Right cardiac atrium (tissue), 5 donors: ENCODE data around the gene SLC25A22. TPM values are rescaled to one million over a fixed set of nuclear protein-coding genes. Genes with fewer than 3 reads are reported as not detected.

Source experiments
- ATAC-seq, 2 donors: fragments of 200-7000 bp; cut with Tn5 transposase; one replicate each; pipeline versions ENCODE4 v1.8.0 to v1.9.1; 2020; ENCODE audit warnings: moderate library complexity in 2 of 2, mild to moderate bottlenecking in 1 of 2
- DNase-seq, 3 donors: peaks; one replicate each; pipeline ENCODE4 v3.0.0-alpha.2; 2020
- H3K27ac ChIP-seq: one replicate; pipeline ENCODE4 v1.5.1; 2013; ENCODE audit warnings: mild to moderate bottlenecking, low read length, control low read depth, moderate library complexity
- H3K27me3 ChIP-seq: one replicate; pipeline ENCODE4 v1.6.1; 2013; ENCODE audit not compliant: control insufficient read depth, insufficient read depth
- H3K4me1 ChIP-seq: one replicate; pipeline ENCODE4 v1.6.1; 2013; ENCODE audit warnings: low read length; ENCODE audit not compliant: control insufficient read depth, insufficient read depth
- H3K4me3 ChIP-seq: one replicate; pipeline ENCODE4 v1.5.1; 2013; ENCODE audit warnings: low read length, control low read depth
- H3K9me3 ChIP-seq: one replicate; pipeline ENCODE4 v1.6.1; 2013; ENCODE audit warnings: low read length; ENCODE audit not compliant: control insufficient read depth
- WGBS: extraction: QIAGEN DNeasy Blood & Tissue Kit; methylation state at CpG from one replicate; pipeline ENCODE4 v1.1.7; 2013; 5-methylcytosine and 5-hydroxymethylcytosine counted together
- intact Hi-C, 4 donors: fragments of 100-400 bp; cut with DNase I; formaldehyde crosslinking; loops; one replicate each; pipeline versions ENCODE4 v1.11.0 to v1.14.0; 2022 to 2023
- polyA plus RNA-seq: library from polyadenylated mRNA; stranded (reverse); fragments of 200-250 nt; gene quantifications from one replicate; pipeline ENCODE4 v1.2.3, GENCODE V29; 2013
- total RNA-seq, 4 donors: library from RNA; stranded (reverse); fragmentation: NEBNext Ultra II Directional; extraction: Animal tissue kit (Norgen Biotek cat#: 25700); gene quantifications; one replicate each; pipeline ENCODE4 v1.2.1, GENCODE V29; 2021
- donor health status: healthy with polysubstance abuse.
- donor health status: DM: no; HTN: yes; CAD: no.
- donor health status: DM: no; HTN: no; CAD: no.
- donor health status: DM: no; HTN: yes; CAD: no; lungs with severe emphysema.
- donor health status: DM: yes; HTN: yes; CAD: no.

Gene SLC25A22
- total and polyA plus RNA-seq, 5 donors = 3.8 to 9.0 (median 6.1) TPM

DNA sequence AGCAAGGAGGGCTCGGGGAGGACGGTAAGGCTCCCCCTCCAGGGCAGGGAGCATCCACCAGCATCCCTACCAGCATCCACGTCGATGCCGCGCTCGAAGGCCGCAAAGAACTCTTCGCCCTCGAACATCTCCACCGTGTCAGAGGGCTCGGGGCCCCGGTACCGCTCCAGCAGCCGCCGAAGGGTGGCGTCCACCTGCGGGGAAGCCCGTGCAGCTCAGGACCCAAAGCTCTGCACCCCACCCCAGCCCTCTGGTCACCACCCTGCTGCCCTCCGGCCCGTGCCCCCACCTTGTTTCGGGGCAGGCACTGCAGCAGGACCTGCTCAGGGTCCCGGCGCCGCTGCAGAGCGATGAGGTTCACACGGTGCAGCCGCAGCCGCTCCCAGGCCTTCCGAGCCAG is 2.4 kb upstream of the SLC25A22 start:
- whole genome bisulfite sequencing = 93% methylated on average over 30 of the region's 30 CpGs
- DNase-seq (peak in 1 of 3 donors; percentile 61), ATAC-seq (no peak)
- intact Hi-C loops = no loop called here
- H3K27ac ChIP-seq = no peak overlapping the region
- no peaks in the 10 kb centered on the region for H3K27me3 ChIP-seq
- no peak overlapping the region for H3K4me3 ChIP-seq
- peaks cover 8% of the 10 kb centered on the region for H3K4me1 ChIP-seq
- no peaks in the 10 kb centered on the region for H3K9me3 ChIP-seq

DNA sequence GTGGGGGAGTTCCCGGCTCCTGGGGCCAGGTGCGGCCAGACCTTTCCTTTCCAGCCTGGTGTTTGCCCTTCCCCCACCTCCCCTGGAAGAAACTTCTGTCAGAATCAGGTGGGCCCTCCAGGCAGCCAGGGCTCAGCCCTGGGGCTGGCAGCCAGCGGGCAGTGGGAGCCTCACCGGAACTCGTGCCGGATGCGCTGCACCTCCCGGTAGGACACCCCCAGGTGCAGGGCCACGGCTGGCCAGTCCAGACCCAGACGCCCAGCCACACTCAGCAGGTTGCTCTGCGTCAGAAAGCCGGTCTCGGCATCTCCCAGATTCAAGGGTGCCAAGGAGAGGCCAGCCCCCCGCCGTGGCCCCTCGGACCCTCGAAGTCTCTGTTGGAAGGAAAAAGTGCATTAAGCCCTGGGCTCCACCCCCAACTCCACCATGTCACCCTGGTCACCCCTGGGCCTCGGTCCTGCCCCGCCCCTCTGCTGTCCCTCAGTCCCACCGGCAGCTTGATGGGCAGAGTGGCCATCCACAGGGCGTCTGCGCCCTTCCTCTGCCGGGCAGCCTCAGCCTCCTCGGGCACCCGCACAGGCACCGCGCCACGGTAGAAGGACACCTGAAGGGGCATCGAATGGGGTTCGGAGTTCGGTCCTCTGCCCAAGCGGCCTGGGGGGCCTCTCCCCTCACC is 1.7 kb upstream of the SLC25A22 start:
- peak in 2 of 3 donors; percentile 61 to 67 for DNase-seq

DNA sequence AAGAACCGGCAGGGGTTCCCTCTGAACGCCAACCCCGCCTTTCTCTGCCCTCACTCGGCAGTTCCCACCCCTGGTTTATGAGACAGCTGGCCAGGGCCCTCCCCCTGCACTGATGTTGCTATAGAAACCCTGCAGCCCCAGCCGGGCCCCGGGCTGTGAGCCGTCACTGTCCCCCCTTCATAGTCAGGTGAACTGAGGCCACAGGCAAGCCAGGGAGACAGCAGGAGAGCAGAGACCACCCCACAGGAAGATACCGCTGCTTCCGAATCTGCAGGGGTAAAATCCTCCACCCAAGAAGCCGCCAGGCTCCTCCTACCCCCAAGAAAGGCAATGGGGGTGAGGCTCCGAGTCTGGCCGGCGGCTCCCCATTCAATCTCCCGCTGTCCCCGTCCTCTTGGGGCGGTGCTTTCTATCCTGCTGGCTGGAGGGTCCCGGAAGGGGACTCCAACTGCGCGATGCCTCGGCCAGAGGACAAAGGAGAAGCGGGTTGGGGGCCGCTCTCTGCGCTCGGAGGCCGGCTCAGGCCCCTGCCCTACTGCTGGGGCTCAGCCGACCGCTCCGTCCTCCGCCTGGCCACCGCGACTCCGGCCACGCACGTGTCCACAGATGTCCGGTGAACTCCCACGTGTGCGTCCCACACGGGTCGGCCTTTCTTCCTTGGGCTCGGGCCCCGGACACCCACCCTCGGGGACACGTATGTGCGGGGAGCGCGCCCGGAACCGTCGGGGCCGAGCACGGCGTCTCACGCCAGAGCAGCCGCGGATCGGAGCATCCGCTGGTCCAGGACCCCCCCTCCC is 587 bp downstream of the SLC25A22 start:
- DNase-seq (peak; percentile 75 to 89 (median 87)), ATAC-seq (peak; percentile 53 to 61)
- Histone ChIP-seq H3K4me3 (peak overlapping the region; percentile 66), H3K4me1 (peaks cover 6% of the 10 kb centered on the region), H3K27me3 (no peaks in the 10 kb centered on the region), H3K27ac (peak overlapping the region; percentile 26), H3K9me3 (no peaks in the 10 kb centered on the region)
- intact Hi-C loops = no loop called here
- WGBS = under 1% methylated on average over 57 of the region's 57 CpGs

More for the DNA sequence above, 1.7 kb upstream of the SLC25A22 start:
- Histone ChIP-seq H3K9me3 (no peaks in the 10 kb centered on the region), H3K4me3 (no peak overlapping the region), H3K27me3 (no peaks in the 10 kb centered on the region), H3K27ac (no peak overlapping the region), H3K4me1 (peaks cover 8% of the 10 kb centered on the region)
- intact Hi-C loops = no loop called here
- no peak for ATAC-seq
- WGBS = 94% methylated on average over 32 of the region's 32 CpGs

DNA sequence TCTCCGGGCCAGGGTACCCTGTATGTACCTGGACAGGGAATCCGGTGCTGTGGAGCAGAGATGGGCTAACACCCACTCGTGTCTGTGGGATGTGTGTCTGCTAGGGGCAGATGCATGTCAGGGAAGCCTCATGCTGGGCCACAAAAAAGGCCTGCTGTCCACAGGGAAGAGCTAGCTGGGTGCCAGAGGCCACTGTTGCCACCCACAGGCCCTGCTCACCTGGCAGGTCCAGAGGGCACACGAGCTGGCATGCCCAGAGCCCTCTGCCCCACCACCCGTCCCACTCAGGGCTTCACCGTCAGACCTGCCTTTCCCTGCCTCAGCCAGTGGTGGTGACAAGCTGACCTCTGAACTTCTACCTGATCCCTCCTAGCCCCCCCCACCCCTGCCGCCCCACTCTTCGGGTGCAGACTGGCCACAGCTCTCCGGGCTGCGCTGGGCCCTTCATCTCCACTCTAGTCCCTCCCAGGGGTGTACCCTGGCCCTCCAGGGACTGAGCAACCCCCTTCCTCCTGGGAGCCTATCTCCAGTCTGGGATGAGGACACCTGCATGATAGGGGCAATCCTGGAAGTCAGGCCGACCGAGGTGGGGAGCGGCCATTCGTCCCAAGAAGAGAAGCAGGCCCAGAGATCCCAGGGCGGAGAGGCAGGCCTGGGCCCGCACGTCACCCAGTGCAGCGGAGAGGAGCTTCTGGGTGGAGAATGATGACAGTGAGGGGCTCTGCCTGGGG is 1.4 kb downstream of the SLC25A22 start:
- peak overlapping the region; percentile 33 for H3K27ac ChIP-seq
- H3K27me3 ChIP-seq = no peaks in the 10 kb centered on the region
- peaks cover 6% of the 10 kb centered on the region for H3K4me1 ChIP-seq
- H3K4me3 ChIP-seq = peak overlapping the region; percentile 66
- no peaks in the 10 kb centered on the region for H3K9me3 ChIP-seq
- DNase-seq = peak in 1 of 3 donors; percentile 71
- intact Hi-C loops = no loop called here
- 21% methylated on average over 18 of the region's 18 CpGs for WGBS
- peak in 1 of 2 donors; percentile 0 for ATAC-seq

DNA sequence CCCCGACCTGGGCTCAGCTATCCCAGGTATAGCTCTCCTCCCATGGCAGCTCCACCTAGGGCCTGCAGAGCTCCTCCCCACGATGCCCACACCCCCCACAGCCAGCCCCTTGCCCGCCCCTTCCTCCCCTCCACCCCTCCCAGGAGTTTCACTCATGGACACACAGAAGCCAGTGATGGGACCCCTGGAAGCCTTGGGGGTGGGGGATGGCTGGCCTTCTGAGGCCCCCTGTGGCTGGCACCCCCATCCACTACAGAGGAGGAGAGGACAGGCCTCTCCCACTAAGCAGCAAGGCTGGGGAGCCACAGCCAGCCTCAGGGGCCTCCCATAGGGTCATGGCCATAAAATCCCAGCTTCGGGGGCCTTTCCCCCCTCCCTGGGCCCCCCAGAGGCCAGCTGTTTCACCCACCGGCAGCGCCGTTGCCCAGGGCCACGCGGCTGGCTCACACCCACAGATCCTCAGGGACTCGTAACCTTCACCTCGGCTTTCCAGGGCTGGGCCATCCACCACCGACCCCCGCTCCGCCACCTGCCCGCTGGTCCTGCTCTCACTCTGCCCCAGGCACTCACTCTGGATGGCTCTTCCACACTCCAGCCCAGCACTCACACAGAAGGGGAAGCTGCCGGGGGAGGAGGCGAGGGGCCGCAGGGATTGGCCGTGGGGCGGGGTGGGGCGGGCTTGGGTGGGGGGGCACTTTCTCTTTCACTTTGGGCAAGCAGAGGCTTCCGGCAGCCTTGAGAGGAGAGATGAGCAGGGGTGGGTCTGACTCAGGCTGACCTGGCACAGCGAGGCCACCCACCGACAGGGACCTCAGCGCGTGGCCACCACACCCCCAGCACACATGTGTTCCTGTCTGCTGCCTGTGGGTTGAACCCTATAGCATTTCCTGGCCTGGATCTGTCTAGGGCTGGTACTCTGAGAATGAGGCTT is 2.2 kb downstream of the SLC25A22 start:
- intact Hi-C loops = no loop called here
- peak; percentile 76 to 91 (median 91) for DNase-seq
- H3K27ac ChIP-seq = peak overlapping the region; percentile 33

DNA sequence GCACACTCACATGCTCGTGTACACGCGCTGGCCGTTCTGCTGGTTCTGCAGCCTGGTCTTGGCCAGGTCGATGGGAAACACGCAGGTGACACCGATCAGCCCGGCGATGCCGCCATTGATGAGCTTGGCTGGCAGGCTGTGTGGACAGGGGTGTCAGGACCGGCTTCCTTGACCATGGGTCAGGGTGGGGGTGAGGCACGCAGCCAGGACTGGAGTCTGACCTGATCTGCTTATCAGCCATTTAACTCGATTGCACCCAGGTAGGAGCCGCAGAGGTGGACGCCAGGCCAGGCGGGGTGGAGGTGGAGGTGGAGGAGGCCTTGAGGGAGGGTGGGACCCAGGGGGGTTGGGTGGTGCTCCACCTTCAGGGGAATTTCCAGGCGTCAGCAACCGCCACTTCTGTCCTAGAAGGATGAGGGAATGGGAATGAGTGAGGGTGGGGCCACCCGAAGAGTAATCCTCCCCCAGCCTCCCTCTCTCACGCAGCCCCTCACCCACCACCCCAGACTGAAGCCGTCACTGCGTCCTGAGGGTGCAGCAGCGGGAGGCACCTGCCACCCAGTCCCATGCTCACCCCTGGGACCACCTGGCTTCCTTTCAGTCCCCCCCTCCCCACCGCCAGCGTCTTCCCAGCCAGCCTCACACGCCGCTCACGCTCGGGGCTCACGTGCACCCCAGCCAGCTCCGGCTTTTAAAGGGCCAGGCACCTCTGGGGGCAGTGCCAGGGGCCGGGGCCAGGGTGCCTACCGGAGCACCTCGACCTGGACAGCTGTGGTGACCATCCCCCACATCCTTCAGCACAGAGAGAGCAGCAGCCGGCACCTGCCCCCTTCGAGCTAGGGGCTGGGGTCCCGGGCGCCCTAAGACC is 3.1 kb downstream of the SLC25A22 start:
- H3K27me3 ChIP-seq = no peaks in the 10 kb centered on the region
- H3K9me3 ChIP-seq = no peaks in the 10 kb centered on the region
- peak overlapping the region; percentile 46 for H3K4me3 ChIP-seq
- H3K4me1 ChIP-seq = peaks cover 6% of the 10 kb centered on the region
- DNase-seq (no peak), ATAC-seq (no peak)
- 68% methylated on average over 38 of the region's 38 CpGs for WGBS
- no peak overlapping the region for H3K27ac ChIP-seq
- intact Hi-C loops = no loop called here

More for the DNA sequence above, 2.2 kb downstream of the SLC25A22 start:
- H3K4me1 ChIP-seq = peaks cover 6% of the 10 kb centered on the region
- no peaks in the 10 kb centered on the region for H3K27me3 ChIP-seq
- peak overlapping the region; percentile 46 for H3K4me3 ChIP-seq
- no peaks in the 10 kb centered on the region for H3K9me3 ChIP-seq
- WGBS = 7% methylated on average over 26 of the region's 26 CpGs
- ATAC-seq = peak; percentile 61 to 63

DNA sequence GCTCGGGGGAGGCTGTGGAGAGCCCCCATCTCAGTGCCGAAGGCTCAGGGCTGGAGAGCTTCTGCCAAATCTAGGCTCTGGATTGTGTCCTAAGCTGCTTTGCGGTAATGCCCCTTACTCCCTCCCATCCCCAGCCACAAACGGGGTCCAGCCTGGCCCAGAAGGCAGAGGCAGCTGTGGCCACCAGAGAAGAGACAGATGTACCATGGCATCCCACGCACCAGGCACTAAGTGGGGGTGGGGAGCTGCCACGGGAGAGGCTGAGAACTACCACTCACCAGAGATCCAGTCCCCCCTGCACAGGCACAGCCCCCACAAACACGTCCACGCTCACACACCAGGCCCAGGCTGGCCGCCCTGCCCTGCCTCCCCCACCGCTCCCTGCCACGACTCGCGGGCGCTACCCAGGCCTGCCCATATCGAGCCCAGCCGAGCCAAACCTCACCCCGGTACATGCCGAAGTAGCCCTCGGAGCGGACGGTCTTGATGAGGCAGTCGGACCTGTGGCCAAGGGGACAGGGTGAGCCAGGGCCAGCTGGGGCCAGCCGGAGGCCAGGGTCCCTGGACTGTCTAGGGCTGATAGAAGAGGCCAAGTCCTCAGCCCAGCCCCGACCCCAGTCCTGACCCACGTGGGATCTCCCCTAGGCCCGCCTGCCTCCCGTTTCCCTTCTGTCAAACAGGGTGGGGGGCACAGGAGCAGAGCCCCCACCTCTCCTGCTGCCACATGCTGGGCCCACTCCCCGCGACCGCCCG is 3.9 kb downstream of the SLC25A22 start:
- ATAC-seq = no peak
- Histone ChIP-seq H3K4me3 (no peak overlapping the region), H3K27ac (no peak overlapping the region), H3K4me1 (peaks cover 6% of the 10 kb centered on the region), H3K9me3 (no peaks in the 10 kb centered on the region), H3K27me3 (no peaks in the 10 kb centered on the region)
- 89% methylated on average over 31 of the region's 31 CpGs for WGBS
- DNase-seq = no peak
- intact Hi-C loops = no loop called here

DNA sequence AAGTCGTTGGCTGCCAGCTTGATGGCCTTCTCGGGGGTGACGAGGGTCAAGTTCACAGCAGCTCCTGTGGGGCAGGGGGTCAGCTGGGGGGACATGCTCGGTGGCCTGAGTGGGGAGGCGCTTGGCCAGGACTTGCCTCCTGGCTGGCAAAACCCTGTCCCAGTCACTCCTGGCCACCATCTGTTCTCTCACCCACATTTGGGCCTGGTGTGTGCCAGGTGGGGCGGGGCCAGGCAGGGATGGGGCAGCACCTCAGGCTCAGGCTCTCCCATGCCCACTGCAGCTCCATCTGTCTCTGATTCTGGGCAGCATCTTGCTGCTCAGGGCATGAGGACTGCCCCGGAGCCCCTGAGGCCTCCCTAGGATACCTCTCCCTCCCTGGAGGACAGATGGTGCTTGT is 4.5 kb downstream of the SLC25A22 start:
- Histone ChIP-seq H3K4me1 (peaks cover 6% of the 10 kb centered on the region), H3K27ac (no peak overlapping the region), H3K4me3 (no peak overlapping the region), H3K27me3 (no peaks in the 10 kb centered on the region), H3K9me3 (no peaks in the 10 kb centered on the region)
- WGBS = 85% methylated on average over 7 of the region's 7 CpGs
- DNase-seq = no peak
- intact Hi-C loops = no loop called here
- ATAC-seq = no peak

DNA sequence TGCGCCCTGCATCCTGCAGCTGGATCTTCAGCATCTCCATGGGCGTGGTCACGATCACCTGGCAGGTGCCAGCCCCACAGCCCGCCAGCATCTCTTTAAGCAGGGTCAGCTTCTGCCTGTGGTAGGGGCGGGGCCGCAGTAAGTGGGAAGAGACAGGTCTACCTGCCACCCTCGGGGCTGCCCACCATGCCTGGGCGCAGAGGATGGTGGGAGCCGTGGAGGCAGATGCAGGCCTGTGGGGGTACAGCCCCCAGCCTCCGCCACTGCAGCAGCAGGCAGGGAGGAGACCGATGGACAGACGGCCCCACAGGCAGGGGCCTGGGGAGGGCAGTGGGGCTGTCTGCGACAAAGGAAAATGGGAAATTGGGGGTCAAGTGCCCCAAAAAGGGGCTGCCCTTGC is 5.2 kb downstream of the SLC25A22 start:
- no peak overlapping the region for H3K4me3 ChIP-seq
- H3K4me1 ChIP-seq = peaks cover 6% of the 10 kb centered on the region
- ATAC-seq (no peak), DNase-seq (no peak)
- H3K27me3 ChIP-seq = no peaks in the 10 kb centered on the region
- WGBS = 95% methylated on average over 13 of the region's 13 CpGs
- H3K27ac ChIP-seq = no peak overlapping the region
- no peaks in the 10 kb centered on the region for H3K9me3 ChIP-seq
- intact Hi-C loops = no loop called here
